HCT116 (cell line): ENCODE measurements around the gene GSG1L.

Experiments
- CEBPB ChIP-seq: IDR thresholded peaks from 2 replicates; pipeline ENCODE4 v1.6.1; 2012; ENCODE audit warnings: low read depth
- EZH2 ChIP-seq: fragments of 200-600 bp; sonication (generic); IDR thresholded peaks from 2 replicates; pipeline ENCODE4 v1.6.1; 2017; ENCODE audit warnings: antibody characterized with exemption, mixed run types
- EZH2phosphoT487 ChIP-seq: fragments of 200-600 bp; IDR thresholded peaks from 2 replicates; pipeline ENCODE4 v1.6.1; 2018; ENCODE audit warnings: antibody characterized with exemption, borderline replicate concordance
- JUND ChIP-seq: IDR thresholded peaks from 2 replicates; pipeline ENCODE4 v1.6.1; 2012
- MAX ChIP-seq: IDR thresholded peaks from 2 replicates; pipeline ENCODE4 v1.6.1; 2012
- POLR2A ChIP-seq: IDR thresholded peaks from 2 replicates; pipeline ENCODE4 v1.7.0; 2011; ENCODE audit warnings: borderline replicate concordance; ENCODE audit not compliant: insufficient read depth, insufficient read length; ENCODE audit errors: extremely low read depth
- POLR2AphosphoS5 ChIP-seq: IDR thresholded peaks from 2 replicates; pipeline ENCODE4 v1.6.1; 2011; ENCODE audit warnings: mild to moderate bottlenecking, low read depth, low read length, moderate library complexity
- RAD21 ChIP-seq: IDR thresholded peaks from 2 replicates; pipeline ENCODE4 v1.6.1; 2012; ENCODE audit warnings: low read depth, mild to moderate bottlenecking
- SRF ChIP-seq: IDR thresholded peaks from 2 replicates; pipeline ENCODE4 v1.6.1; 2012; ENCODE audit warnings: low read depth
- ZFX ChIP-seq: fragments of 450-650 bp; IDR thresholded peaks from 2 replicates; pipeline ENCODE4 v1.6.1; 2017
- TF ChIP-seq, protein P1 (sequence below), 3 experiments: fragments of 200-600 bp in 1 of 3; sonication (generic) in 1 of 3; IDR thresholded peaks in 2 of 3; conservative IDR thresholded peaks in 1 of 3; 2 replicates each; pipeline ENCODE4 v1.5.1; 2012 to 2017; ENCODE audit warnings: low read depth in 2 of 3, low read length in 2 of 3, antibody characterized with exemption in 1 of 3, borderline replicate concordance in 1 of 3, control low read depth in 1 of 3, mild to moderate bottlenecking in 1 of 3, mixed read lengths in 1 of 3, mixed run types in 1 of 3, moderate library complexity in 1 of 3; ENCODE audit not compliant: insufficient read depth in 1 of 3

DNA sequence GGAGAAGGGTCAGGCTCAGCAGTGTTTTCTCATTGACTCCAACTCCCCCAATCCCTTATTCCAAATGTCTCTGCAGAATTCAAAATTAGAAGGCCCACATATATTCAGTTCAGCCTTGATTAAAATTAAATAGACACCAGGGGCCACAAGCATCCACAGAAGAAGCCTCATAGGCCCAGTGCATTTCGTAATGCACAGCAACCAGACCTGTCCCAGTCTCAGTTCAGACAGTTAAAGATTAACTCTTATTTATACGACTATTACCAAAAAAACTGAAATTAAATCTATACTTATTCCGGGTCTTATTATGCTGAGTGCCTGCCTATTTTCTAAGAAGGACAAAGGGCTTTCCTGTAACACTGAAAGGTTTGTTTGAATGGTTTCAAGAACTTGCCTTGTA is 41.8 kb upstream of the GSG1L start:
- TF ChIP-seq, protein P1, sequence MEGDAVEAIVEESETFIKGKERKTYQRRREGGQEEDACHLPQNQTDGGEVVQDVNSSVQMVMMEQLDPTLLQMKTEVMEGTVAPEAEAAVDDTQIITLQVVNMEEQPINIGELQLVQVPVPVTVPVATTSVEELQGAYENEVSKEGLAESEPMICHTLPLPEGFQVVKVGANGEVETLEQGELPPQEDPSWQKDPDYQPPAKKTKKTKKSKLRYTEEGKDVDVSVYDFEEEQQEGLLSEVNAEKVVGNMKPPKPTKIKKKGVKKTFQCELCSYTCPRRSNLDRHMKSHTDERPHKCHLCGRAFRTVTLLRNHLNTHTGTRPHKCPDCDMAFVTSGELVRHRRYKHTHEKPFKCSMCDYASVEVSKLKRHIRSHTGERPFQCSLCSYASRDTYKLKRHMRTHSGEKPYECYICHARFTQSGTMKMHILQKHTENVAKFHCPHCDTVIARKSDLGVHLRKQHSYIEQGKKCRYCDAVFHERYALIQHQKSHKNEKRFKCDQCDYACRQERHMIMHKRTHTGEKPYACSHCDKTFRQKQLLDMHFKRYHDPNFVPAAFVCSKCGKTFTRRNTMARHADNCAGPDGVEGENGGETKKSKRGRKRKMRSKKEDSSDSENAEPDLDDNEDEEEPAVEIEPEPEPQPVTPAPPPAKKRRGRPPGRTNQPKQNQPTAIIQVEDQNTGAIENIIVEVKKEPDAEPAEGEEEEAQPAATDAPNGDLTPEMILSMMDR (IDR thresholded peaks at IDR 0.05 in 2 of 3, conservative IDR thresholded peaks at IDR 0.05 in 1 of 3; ENCODE audit: borderline replicate concordance in 1 of 3, insufficient read depth in 1 of 3, low read depth in 2 of 3, low read length in 2 of 3): no peak
- no peak for TF ChIP-seq EZH2phosphoT487
- TF ChIP-seq EZH2: no peak
- no peak for TF ChIP-seq CEBPB
- no peak for TF ChIP-seq POLR2A
- TF ChIP-seq RAD21: no peak
- TF ChIP-seq MAX: no peak
- no peak for TF ChIP-seq SRF
- TF ChIP-seq POLR2AphosphoS5: no peak
- no peak for TF ChIP-seq JUND
- no peak for TF ChIP-seq ZFX
